Fibroblast of gingiva (primary cell): ENCODE data around the gene RSBN1.
"Not testable (repeated sequence)": the region's sequence is repeated elsewhere in the genome, so short reads cannot be mapped to it uniquely, and the experiment has no call there.

Experiments
- DNase-seq: peaks from one replicate; pipeline ENCODE4 v3.0.0-alpha.2; 2011; ENCODE audit warnings: low read depth

The RSBN1 gene

DNA sequence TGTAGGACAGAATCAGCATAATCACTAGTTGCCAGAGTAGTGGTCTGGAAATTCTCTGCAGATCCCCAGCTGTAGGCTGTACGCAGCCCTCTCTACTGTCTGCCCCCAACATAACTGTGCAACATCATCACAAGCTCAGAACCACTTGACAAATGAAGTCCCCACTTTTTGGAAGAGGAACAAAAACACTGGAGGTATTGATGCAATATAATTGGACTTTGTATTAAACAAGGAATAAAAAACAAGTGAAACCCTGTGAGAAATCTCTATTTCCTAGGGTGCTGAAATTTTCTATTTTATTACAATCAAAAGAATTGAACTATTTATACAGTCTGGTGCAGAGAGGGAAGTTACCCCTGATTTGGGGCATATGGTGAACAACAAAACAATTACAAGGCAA, 68.2 kb downstream of the RSBN1 start:
- DNase-seq = no peak

DNA sequence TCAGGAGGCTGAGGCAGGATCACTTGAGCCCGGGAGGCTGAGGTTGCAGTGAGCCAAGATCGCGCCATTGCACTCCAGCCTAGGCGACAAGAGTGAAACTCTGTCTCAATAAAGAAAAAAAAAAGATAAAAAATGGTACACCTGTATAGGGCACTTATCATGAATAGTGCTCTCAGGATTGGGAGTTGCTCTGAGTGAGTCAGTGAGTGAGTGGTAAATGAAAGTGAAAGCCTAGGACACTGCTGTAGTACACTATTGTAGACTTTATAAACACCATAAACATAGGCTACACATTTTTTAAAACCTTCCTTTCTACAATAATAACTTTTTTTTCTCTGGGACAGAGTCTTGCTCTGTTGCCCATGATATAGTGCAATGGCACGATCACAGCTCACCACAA, 69.8 kb downstream of the RSBN1 start:
- no peak for DNase-seq

DNA sequence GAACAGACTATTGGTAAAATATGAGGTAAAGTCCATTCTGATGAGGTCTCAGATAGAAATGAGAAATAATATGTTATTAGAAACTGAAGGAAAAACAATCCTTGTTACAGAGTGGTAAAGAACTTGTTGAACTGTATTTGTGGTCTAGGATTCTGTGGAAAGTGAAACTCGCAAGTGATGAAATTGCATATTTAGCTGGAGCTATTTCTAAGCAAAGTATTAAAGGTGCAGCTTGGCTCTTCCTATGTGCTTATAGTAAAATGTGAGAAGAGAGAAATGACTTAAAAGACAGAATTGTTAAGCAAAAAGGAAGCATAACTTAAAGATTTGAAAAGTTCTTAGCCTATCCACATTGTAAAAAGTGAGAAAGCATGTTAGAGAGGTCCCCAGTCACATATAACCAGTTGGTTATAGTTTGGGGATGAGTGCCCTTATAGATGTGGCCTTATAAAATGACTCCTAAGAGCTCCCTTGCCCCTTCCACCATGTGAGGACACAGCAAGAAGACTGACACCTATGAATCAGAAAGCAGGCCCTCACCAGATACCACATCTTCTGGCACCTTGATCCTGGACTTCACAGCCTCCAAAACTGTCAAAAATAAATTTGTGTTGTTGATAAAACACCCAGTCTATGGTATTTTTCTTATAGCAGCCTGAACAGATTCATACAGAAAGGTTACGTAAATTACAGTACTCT, 77.8 kb downstream of the RSBN1 start:
- DNase-seq = no peak

DNA sequence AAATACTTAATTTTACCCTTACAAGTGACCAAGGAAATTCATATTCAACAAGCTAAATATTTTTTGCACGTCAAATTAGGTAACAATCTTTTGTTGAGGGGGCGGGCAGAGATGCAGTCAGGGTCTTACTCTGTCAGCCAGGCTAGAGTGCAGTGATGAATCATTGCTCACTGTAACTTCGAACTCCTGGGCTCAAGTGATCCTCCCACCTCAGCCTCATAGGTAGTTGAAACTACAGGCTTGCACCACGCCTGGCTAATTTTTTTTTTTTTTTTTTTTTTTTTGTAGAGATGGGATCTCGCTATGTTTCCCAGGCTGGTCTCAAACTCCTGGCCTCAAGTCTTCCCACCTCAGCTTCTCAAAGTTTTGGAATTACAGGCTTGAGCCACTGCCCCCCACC, 79.5 kb downstream of the RSBN1 start:
- no peak for DNase-seq

DNA sequence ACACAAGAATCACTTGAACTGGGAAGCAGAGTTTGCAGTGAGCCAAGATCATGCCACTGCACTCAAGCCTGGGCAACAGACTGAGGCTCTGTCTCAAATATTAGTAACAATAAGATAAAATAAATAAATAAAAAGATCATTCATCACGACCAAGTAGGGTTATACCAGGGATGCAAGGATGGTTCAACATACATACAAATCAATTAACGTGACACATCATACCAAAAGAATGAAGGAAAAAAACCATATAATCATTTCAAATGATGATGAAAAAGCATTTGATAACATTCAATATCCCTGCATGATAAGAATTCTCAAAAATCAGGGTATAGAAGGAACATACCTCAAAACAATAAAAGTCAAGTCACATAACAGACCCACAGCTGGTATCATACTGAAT, 91.3 kb downstream of the RSBN1 start:
- DNase-seq = no peak

DNA sequence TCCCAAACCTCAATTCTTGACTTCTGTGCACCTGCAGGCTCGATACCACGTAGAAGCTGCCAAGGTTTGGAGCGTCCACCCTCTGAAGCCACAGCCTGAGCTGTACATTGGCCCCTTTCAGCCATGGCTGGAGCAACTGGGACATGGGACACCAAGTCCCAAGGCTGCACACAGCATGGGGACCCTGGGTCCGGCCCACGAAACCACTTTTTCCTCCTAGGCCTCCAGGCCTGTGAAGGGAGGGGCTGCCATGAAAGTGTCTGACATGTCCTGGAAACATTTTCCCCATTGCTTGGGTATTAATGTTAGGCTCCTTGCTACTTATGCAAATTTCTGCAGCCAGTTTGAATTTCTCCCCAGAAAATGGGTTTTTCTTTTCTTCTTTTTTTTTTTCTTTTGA, 93.7 kb downstream of the RSBN1 start:
- not testable (repeated sequence) for DNase-seq

DNA sequence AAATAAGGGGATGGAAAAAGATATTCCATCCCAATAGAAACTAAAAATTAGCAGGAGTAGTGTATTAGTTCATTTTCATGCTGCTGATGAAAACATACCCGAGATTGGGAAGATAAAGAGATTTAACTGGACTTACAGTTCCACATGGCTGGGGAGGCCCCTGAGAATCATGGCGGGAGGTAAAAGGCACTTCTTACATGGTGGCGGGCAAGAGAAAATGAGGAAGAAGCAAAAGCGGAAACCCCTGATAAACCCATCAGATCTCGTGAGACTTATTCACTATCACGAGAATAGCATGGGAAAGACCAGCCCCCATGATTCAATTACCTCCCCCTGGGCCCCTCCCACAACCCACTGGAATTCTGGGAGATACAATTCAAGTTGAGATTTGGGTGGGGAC, 94.8 kb downstream of the RSBN1 start:
- not testable (repeated sequence) for DNase-seq

DNA sequence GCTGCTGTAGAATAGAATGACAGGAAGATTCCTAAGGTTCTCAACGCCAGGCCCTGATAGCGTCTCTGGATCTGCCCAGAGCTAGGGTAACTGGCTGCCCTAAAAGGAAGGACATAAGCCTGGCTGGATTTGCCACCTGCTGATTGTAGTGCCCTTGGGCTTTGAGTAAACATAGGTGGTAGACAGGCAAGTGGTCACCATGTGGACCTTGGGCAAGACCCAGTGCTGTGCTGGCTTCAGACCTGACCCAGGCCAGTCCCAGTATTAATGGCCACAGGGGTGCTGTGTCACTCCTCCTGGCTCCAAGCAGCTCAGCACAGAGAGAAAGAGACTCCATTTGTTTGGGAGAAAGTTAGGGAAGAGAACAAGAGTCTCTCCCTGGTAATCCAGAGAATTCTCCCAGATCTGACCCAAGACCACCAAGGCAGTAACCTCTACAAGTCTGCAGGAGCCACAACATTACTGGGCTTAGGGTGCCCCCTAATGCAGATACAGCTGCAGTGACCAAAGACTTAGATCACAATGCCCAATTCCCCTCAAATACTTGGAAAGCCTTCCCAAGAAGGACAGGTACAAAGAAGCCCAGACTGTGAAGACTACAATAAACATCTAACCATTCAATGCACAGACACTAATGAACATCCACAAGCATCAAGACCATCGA, 97.5 kb downstream of the RSBN1 start:
- DNase-seq = no peak
